K562 (cell line): Measurements from ENCODE around the gene KLRF2. TPM values are rescaled to one million over a fixed set of nuclear protein-coding genes. Genes with fewer than 3 reads are reported as not detected.

Source experiments
- ATAC-seq: fragments of 200-7000 bp; cut with Tn5 transposase; 3 replicates; pipeline ENCODE4 v1.9.1; 2020; ENCODE audit warnings: moderate library complexity
- BruUV-seq: library from RNA; stranded (reverse); fragments of 400-500 nt; replicated peaks from 2 replicates; lab custom pipeline; 2021; lab: Mats Ljungman, UMichigan
- CTCF ChIA-PET: fragments of 300-600 bp; formaldehyde crosslinking; extraction: SDS; loops from one replicate; lab custom pipeline; 2021; ENCODE audit warnings: low intra/inter-chr PET ratio; lab: Yijun Ruan, JAX
- POLR2A ChIA-PET: fragments of 300-600, 350-650 bp; sonication (Branson Sonifier 250); formaldehyde crosslinking; extraction: SDS; loops from one replicate; lab custom pipeline; 2021; ENCODE audit warnings: antibody characterized with exemption, inconsistent platforms; lab: Yijun Ruan, JAX
- DNase-seq, 4 experiments: peaks; one replicate each; pipeline versions ENCODE4 v3.0.0 to v3.0.0-alpha.2; 2011 to 2018; ENCODE audit warnings: low spot score in 3 of 4, mixed read lengths in 3 of 4; ENCODE audit errors: extremely low read depth in 1 of 4
- FAIRE-seq: peaks from 2 replicates; lab custom pipeline; 2011; peaks lifted over from hg19 to GRCh38; lab: Jason Lieb, UNC
- H2AFZ ChIP-seq: 2 replicates; pipeline ENCODE4 v1.6.0; 2011; ENCODE audit warnings: low read depth, low read length, control low read depth, inconsistent platforms
- H3K27ac ChIP-seq: fragments of 200-600 bp; 3 replicates; pipeline ENCODE4 v1.8.0; 2011; ENCODE audit warnings: low read depth, mild to moderate bottlenecking, control low read depth, inconsistent platforms, low read length, moderate library complexity, mixed read lengths; ENCODE audit errors: extremely low read depth
- H3K27me3 ChIP-seq, 2 experiments: fragments of 300-600 bp in 1 of 2; 2 replicates in 1 of 2; 3 replicates in 1 of 2; pipeline versions ENCODE4 v1.6.0 to v1.8.0; 2011; ENCODE audit warnings: inconsistent platforms in 2 of 2, low read length in 2 of 2, mild to moderate bottlenecking in 1 of 2, mixed read lengths in 1 of 2, moderate library complexity in 1 of 2; ENCODE audit not compliant: control insufficient read depth in 2 of 2, insufficient read depth in 2 of 2
- H3K36me3 ChIP-seq: fragments of 300-600 bp; 3 replicates; pipeline ENCODE4 v1.8.0; 2011; ENCODE audit warnings: mild to moderate bottlenecking, low read length, inconsistent platforms; ENCODE audit not compliant: control insufficient read depth, insufficient read depth
- H3K4me1 ChIP-seq, 2 experiments: fragments of 200-600 bp in 1 of 2; replicated peaks in 1 of 2; 2 replicates in 1 of 2; 3 replicates in 1 of 2; pipeline versions ENCODE4 v1.5.1 to v1.8.0; 2011; ENCODE audit warnings: inconsistent platforms in 2 of 2, low read length in 2 of 2, mild to moderate bottlenecking in 1 of 2, mixed read lengths in 1 of 2, moderate library complexity in 1 of 2; ENCODE audit not compliant: control insufficient read depth in 2 of 2, insufficient read depth in 2 of 2
- H3K4me2 ChIP-seq: 2 replicates; pipeline ENCODE4 v1.6.1; 2011; ENCODE audit warnings: low read length, control low read depth, inconsistent platforms, mixed read lengths; ENCODE audit not compliant: insufficient read depth
- H3K4me3 ChIP-seq: fragments of 200-600 bp; sonication (generic), shearing (Covaris generic); 2 replicates; pipeline ENCODE4 v1.5.1; 2016; ENCODE audit warnings: control low read depth, inconsistent platforms
- H3K79me2 ChIP-seq: fragments of 200-600 bp; 3 replicates; pipeline ENCODE4 v1.8.0; 2011; ENCODE audit warnings: low read length, inconsistent platforms; ENCODE audit not compliant: control insufficient read depth, insufficient read depth
- H3K9ac ChIP-seq, 2 experiments: 2 replicates each; pipeline versions ENCODE4 v1.6.0 to v1.6.1; 2011; ENCODE audit warnings: low read depth in 2 of 2, low read length in 2 of 2, control low read depth in 1 of 2, inconsistent platforms in 1 of 2, mild to moderate bottlenecking in 1 of 2, mixed read lengths in 1 of 2; ENCODE audit not compliant: insufficient read depth in 1 of 2
- H3K9me1 ChIP-seq: one replicate; pipeline ENCODE4 v1.6.0; 2011; ENCODE audit warnings: inconsistent platforms, mild to moderate bottlenecking, low read length, moderate library complexity; ENCODE audit not compliant: control insufficient read depth, insufficient read depth
- H3K9me3 ChIP-seq: replicated peaks from 2 replicates; pipeline ENCODE4 v1.5.1; 2011; ENCODE audit warnings: low read depth, low read length, inconsistent platforms; ENCODE audit not compliant: control insufficient read depth, insufficient read depth
- H4K20me1 ChIP-seq: replicated peaks from 2 replicates; pipeline ENCODE4 v1.6.1; 2011; ENCODE audit warnings: low read length, inconsistent platforms, mixed read lengths; ENCODE audit not compliant: control insufficient read depth, insufficient read depth
- BRF1 ChIP-seq: IDR thresholded peaks from 3 replicates; pipeline ENCODE4 v1.6.1; 2011; ENCODE audit warnings: borderline replicate concordance, mild to moderate bottlenecking; ENCODE audit not compliant: insufficient read length; ENCODE audit errors: extremely low read depth
- MEF2D ChIP-seq: conservative IDR thresholded peaks from 2 replicates; pipeline ENCODE4 v1.6.1; 2016; ENCODE audit warnings: low read depth, missing genetic modification characterization, missing compliant biosample characterization
- PHB ChIP-seq: fragments of 250-450 bp; sonication (Bioruptor Pico); IDR thresholded peaks from 2 replicates; pipeline ENCODE4 v1.5.0; 2021
- POLR2H ChIP-seq: IDR thresholded peaks from 2 replicates; pipeline ENCODE4 v1.6.1; 2016; ENCODE audit warnings: missing genetic modification characterization, low read depth, mild to moderate bottlenecking, control low read depth, missing compliant biosample characterization, moderate library complexity
- POLR3G ChIP-seq: IDR thresholded peaks from 2 replicates; pipeline ENCODE4 v1.6.1; 2011; ENCODE audit not compliant: insufficient read length, insufficient replicate concordance; ENCODE audit errors: extremely low read depth
- PRDM10 ChIP-seq: fragments of 450-650 bp; IDR thresholded peaks from 2 replicates; pipeline ENCODE4 v1.6.1; 2018; ENCODE audit not compliant: partially characterized antibody
- STAT5B ChIP-seq: fragments of 250-450 bp; sonication (Bioruptor Pico); IDR thresholded peaks from 2 replicates; pipeline ENCODE4 v1.8.0; 2021; ENCODE audit warnings: mild to moderate bottlenecking, inconsistent platforms
- ZNF551 ChIP-seq: fragments of 250-450 bp; sonication (Bioruptor Pico); IDR thresholded peaks from 2 replicates; pipeline ENCODE4 v1.5.0; 2021; ENCODE audit warnings: mild to moderate bottlenecking, moderate library complexity
- WGBS: fragments of 100-300 bp; shearing (Covaris generic); methylation state at CpG from one replicate; pipeline ENCODE4 v1.1.6; 2016; ENCODE audit warnings: low coverage, mixed read lengths; ENCODE audit not compliant: insufficient coverage; ENCODE audit errors: missing lambda C conversion rate; 5-methylcytosine and 5-hydroxymethylcytosine counted together
- in situ Hi-C: fragments of 300-500 bp; cut with MboI; formaldehyde crosslinking; loops from 4 replicates; pipeline ENCODE4 v1.15.0; 2018; ENCODE audit warnings: inconsistent platforms, mixed read lengths
- intact Hi-C: fragments of 100-400 bp; cut with micrococcal nuclease; formaldehyde crosslinking; loops from 2 replicates; pipeline ENCODE4 v1.14.2; 2022
- polyA plus RNA-seq, 8 experiments: library from polyadenylated mRNA; depleted of rRNA in 4 of 8; stranded (reverse) in 5 of 8; unstranded in 3 of 8; fragments of >200 nt; fragmentation: Nextera tagmentation in 2 of 8; fragmentation: Illumina TruSeq in 1 of 8; extraction: Ambion mirVana in 2 of 8; extraction: Trizol in 1 of 8; gene quantifications; 2 replicates each; pipeline versions ENCODE4 v1.2.1 to v1.2.3, GENCODE V29; 2011 to 2014; ENCODE audit warnings: inconsistent platforms in 1 of 8, missing spikeins in 1 of 8
- total RNA-seq, 7 experiments: library from RNA; depleted of rRNA in 6 of 7; stranded (reverse); fragments of >200 nt in 6 of 7; fragmentation: Illumina TruSeq in 2 of 7; extraction: Trizol in 2 of 7; gene quantifications; 2 replicates each; pipeline versions ENCODE4 v1.2.1 to v1.2.3, GENCODE V29; 2011 to 2021; ENCODE audit warnings: low replicate concordance in 1 of 7
- TF ChIP-seq, protein P1 (sequence below): fragments of 150-350 bp; IDR thresholded peaks from 2 replicates; pipeline ENCODE4 v1.6.1; 2014; ENCODE audit warnings: low read depth, mild to moderate bottlenecking, low read length, borderline replicate concordance

KLRF2 gene
- total and polyA plus RNA-seq, 9 of the 15 experiments (the other 6 are each of a cell fraction or from before 2014, with no cell fraction given), result not detected

GRCh38 chr12:9848899-9849298 is 32.4 kb upstream of the KLRF2 start:
- no peaks in the 10 kb centered on the region for H3K27me3 ChIP-seq
- WGBS, result 5% methylated on average over 4 of the region's 5 CpGs
- intact Hi-C loops (no loop called here), in situ Hi-C loops (no loop called here)
- POLR2A ChIA-PET, result interaction anchor here (0.6 kb wide), 1 partner anchor 687 kb away, joined by 4 read pairs; no protein-coding TSS in a partner anchor
- no peaks in the 10 kb centered on the region for H3K36me3 ChIP-seq
- no peaks in the 10 kb centered on the region for H4K20me1 ChIP-seq
- H3K4me2 ChIP-seq, result no peak overlapping the region
- no peaks in the 10 kb centered on the region for H3K4me1 ChIP-seq
- no TSS peak for BruUV-seq
- FAIRE-seq, result no peak
- no peaks in the 10 kb centered on the region for H3K79me2 ChIP-seq
- H3K9me3 ChIP-seq, result no peaks in the 10 kb centered on the region
- H2AFZ ChIP-seq, result no peak overlapping the region
- no peaks in the 10 kb centered on the region for H3K9me1 ChIP-seq
- CTCF ChIA-PET, result no interaction called here
- DNase-seq, result no peak
- H3K4me3 ChIP-seq, result no peak overlapping the region
- no peak overlapping the region for H3K27ac ChIP-seq
- ATAC-seq, result no peak
- H3K9ac ChIP-seq, result no peak overlapping the region
- TF ChIP-seq, protein P1, sequence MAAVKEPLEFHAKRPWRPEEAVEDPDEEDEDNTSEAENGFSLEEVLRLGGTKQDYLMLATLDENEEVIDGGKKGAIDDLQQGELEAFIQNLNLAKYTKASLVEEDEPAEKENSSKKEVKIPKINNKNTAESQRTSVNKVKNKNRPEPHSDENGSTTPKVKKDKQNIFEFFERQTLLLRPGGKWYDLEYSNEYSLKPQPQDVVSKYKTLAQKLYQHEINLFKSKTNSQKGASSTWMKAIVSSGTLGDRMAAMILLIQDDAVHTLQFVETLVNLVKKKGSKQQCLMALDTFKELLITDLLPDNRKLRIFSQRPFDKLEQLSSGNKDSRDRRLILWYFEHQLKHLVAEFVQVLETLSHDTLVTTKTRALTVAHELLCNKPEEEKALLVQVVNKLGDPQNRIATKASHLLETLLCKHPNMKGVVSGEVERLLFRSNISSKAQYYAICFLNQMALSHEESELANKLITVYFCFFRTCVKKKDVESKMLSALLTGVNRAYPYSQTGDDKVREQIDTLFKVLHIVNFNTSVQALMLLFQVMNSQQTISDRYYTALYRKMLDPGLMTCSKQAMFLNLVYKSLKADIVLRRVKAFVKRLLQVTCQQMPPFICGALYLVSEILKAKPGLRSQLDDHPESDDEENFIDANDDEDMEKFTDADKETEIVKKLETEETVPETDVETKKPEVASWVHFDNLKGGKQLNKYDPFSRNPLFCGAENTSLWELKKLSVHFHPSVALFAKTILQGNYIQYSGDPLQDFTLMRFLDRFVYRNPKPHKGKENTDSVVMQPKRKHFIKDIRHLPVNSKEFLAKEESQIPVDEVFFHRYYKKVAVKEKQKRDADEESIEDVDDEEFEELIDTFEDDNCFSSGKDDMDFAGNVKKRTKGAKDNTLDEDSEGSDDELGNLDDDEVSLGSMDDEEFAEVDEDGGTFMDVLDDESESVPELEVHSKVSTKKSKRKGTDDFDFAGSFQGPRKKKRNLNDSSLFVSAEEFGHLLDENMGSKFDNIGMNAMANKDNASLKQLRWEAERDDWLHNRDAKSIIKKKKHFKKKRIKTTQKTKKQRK, result no peak
- no peak for TF ChIP-seq BRF1
- no peak for TF ChIP-seq PHB (CRISPR knock-in tag)
- no peak for TF ChIP-seq STAT5B
- TF ChIP-seq ZNF551 (CRISPR knock-in tag), result no peak
- no peak for TF ChIP-seq MEF2D (tag)
- TF ChIP-seq POLR3G, result no peak
- TF ChIP-seq POLR2H (tag), result no peak
- no peak for TF ChIP-seq PRDM10
